ENCODE measurements around the gene PKMYT1. TPM values are rescaled to one million over a fixed set of nuclear protein-coding genes. Genes with fewer than 3 reads are reported as not detected.

Gene PKMYT1
- total and polyA plus RNA-seq, 9 of the 15 experiments (the other 6 are each of a cell fraction or from before 2014, with no cell fraction given) = 8.7 to 201 (median 37.8) TPM

- TF ChIP-seq E2F6 (IDR thresholded peaks at IDR 0.05; ENCODE audit: borderline replicate concordance in 1 of 2, extremely low read depth in 1 of 2, insufficient read depth in 1 of 2, insufficient read length in 1 of 2, low read depth in 1 of 2, low read length in 1 of 2, poor library complexity in 1 of 2, severe bottlenecking in 1 of 2) (peak; percentile 28 to 75), CGGBP1 (CRISPR knock-in tag; IDR thresholded peaks at IDR 0.05) (no peak), HMBOX1 (IDR thresholded peaks at IDR 0.05) (peak; percentile 71), ILK (tag; IDR thresholded peaks at IDR 0.05; ENCODE audit: borderline replicate concordance, low read depth) (no peak), ATF6 (CRISPR knock-in tag; IDR thresholded peaks at IDR 0.05) (no peak), EGR1 (conservative IDR thresholded peaks at IDR 0.05) (peak; percentile 36), CSDE1 (IDR thresholded peaks at IDR 0.05) (no peak), SLC30A9 (CRISPR knock-in tag; IDR thresholded peaks at IDR 0.05) (no peak), NELFE (IDR thresholded peaks at IDR 0.05; ENCODE audit: insufficient read depth, insufficient read length) (no peak), ZNF639 (CRISPR knock-in tag; conservative IDR thresholded peaks at IDR 0.05 in 1 of 2, IDR thresholded peaks at IDR 0.05 in 1 of 2) (no peak), BCOR (IDR thresholded peaks at IDR 0.05) (peak; percentile 20; the same call in 1 of the 2 replicates), PHTF2 (CRISPR knock-in tag; IDR thresholded peaks at IDR 0.05) (no peak), ZNF583 (CRISPR knock-in tag; IDR thresholded peaks at IDR 0.05) (no peak), MTA3 (IDR thresholded peaks at IDR 0.05; ENCODE audit: borderline replicate concordance) (no peak; the same call in 1 of the 2 replicates), THRA (IDR thresholded peaks at IDR 0.05) (no peak), MLX (CRISPR knock-in tag; conservative IDR thresholded peaks at IDR 0.05) (no peak)
Measured at GRCh38 chr16:2927010-2927646, 53.1 kb downstream of the PKMYT1 start (continued).
